GM12878 (cell line): ENCODE results near the gene POLE4. TPM values are rescaled to one million over a fixed set of nuclear protein-coding genes. Genes with fewer than 3 reads are reported as not detected.

Experiments
- ATAC-seq: fragments of 200-7000 bp; cut with Tn5 transposase; 3 replicates; pipeline ENCODE4 v1.9.1; 2020; ENCODE audit warnings: mild to moderate bottlenecking, moderate library complexity
- BruUV-seq: library from RNA; stranded (reverse); fragments of 400-500 nt; replicated peaks from 2 replicates; lab custom pipeline; 2021; lab: Mats Ljungman, UMichigan
- CTCF ChIA-PET: fragments of 300-600 bp; sonication (Branson Sonifier 250); formaldehyde crosslinking; extraction: SDS; loops from one replicate; lab custom pipeline; 2021; ENCODE audit warnings: inconsistent platforms; lab: Yijun Ruan, JAX
- POLR2A ChIA-PET: fragments of 350-600 bp; formaldehyde crosslinking; extraction: SDS; loops from one replicate; lab custom pipeline; 2021; ENCODE audit warnings: inconsistent platforms; lab: Charles Lee
- RAD21 ChIA-PET: fragments of 300-600 bp; sonication (Branson Sonifier 250); formaldehyde crosslinking; loops from one replicate; lab custom pipeline; 2023; ENCODE audit warnings: antibody characterized with exemption; ENCODE audit not compliant: unreplicated experiment; lab: Charles Lee
- SMC1A ChIA-PET: fragments of 300-600 bp; sonication (Branson Sonifier 250); formaldehyde crosslinking; loops from one replicate; lab custom pipeline; 2023; ENCODE audit not compliant: unreplicated experiment, uncharacterized antibody; lab: Charles Lee
- DNase-seq: peaks from one replicate; pipeline ENCODE4 v3.0.0-alpha.2; 2011; ENCODE audit warnings: low read depth, low spot score
- FAIRE-seq: peaks from 3 replicates; lab custom pipeline; 2011; peaks lifted over from hg19 to GRCh38; lab: Jason Lieb, UNC
- H2AFZ ChIP-seq: 2 replicates; pipeline ENCODE4 v1.6.0; 2011; ENCODE audit warnings: low read depth, low read length, control low read depth; ENCODE audit not compliant: control insufficient read depth
- H3K27ac ChIP-seq: 2 replicates; pipeline ENCODE4 v1.5.1; 2011; ENCODE audit warnings: control low read depth; ENCODE audit not compliant: control insufficient read depth, insufficient read depth
- H3K27me3 ChIP-seq, 2 experiments: replicated peaks in 1 of 2; 2 replicates each; pipeline versions ENCODE4 v1.6.0 to v1.6.1; 2011; ENCODE audit warnings: low read length in 1 of 2; ENCODE audit not compliant: control insufficient read depth in 2 of 2, insufficient read depth in 2 of 2
- H3K36me3 ChIP-seq, 2 experiments: 2 replicates each; pipeline ENCODE4 v1.5.1; 2011; ENCODE audit warnings: low read length in 1 of 2; ENCODE audit not compliant: control insufficient read depth in 2 of 2, insufficient read depth in 2 of 2
- H3K4me1 ChIP-seq: 2 replicates; pipeline ENCODE4 v1.6.1; 2011; ENCODE audit warnings: mild to moderate bottlenecking, low read length, moderate library complexity, mixed read lengths; ENCODE audit not compliant: control insufficient read depth, insufficient read depth
- H3K4me2 ChIP-seq: 2 replicates; pipeline ENCODE4 v1.6.0; 2011; ENCODE audit warnings: control low read depth; ENCODE audit not compliant: control insufficient read depth, insufficient read depth
- H3K4me3 ChIP-seq: fragments of 200-600 bp; sonication (generic); 2 replicates; pipeline ENCODE4 v1.5.1; 2016
- H3K79me2 ChIP-seq: 2 replicates; pipeline ENCODE4 v1.6.0; 2011; ENCODE audit warnings: low read length; ENCODE audit not compliant: control insufficient read depth, insufficient read depth
- H3K9ac ChIP-seq: 2 replicates; pipeline ENCODE4 v1.8.0; 2011; ENCODE audit warnings: low read length, control low read depth, mixed read lengths; ENCODE audit not compliant: control insufficient read depth, insufficient read depth
- H3K9me3 ChIP-seq: replicated peaks from 3 replicates; pipeline ENCODE4 v1.5.1; 2011; ENCODE audit warnings: mild to moderate bottlenecking, low read length; ENCODE audit not compliant: control insufficient read depth, insufficient read depth
- H4K20me1 ChIP-seq: 2 replicates; pipeline ENCODE4 v1.6.0; 2011; ENCODE audit not compliant: control insufficient read depth, insufficient read depth
- BMI1 ChIP-seq: fragments of 450-650 bp; IDR thresholded peaks from 2 replicates; pipeline ENCODE4 v1.6.1; 2016; ENCODE audit warnings: mild to moderate bottlenecking, moderate library complexity, borderline replicate concordance
- IKZF2 ChIP-seq, 2 experiments: fragments of 450-650 bp; IDR thresholded peaks; 2 replicates each; pipeline ENCODE4 v1.6.1; 2017; ENCODE audit warnings: mild to moderate bottlenecking in 2 of 2, moderate library complexity in 2 of 2
- MEF2B ChIP-seq: fragments of 450-650 bp; IDR thresholded peaks from 2 replicates; pipeline ENCODE4 v1.6.1; 2018; ENCODE audit warnings: mild to moderate bottlenecking, moderate library complexity; ENCODE audit not compliant: partially characterized antibody, poor library complexity, severe bottlenecking
- RUNX3 ChIP-seq: IDR thresholded peaks from 2 replicates; pipeline ENCODE4 v1.6.1; 2012; ENCODE audit warnings: low read length, inconsistent platforms
- SMC3 ChIP-seq: IDR thresholded peaks from 2 replicates; pipeline ENCODE4 v1.6.1; 2011; ENCODE audit warnings: low read length, improper control_type of control experiment, borderline replicate concordance
- USF1 ChIP-seq: IDR thresholded peaks from 2 replicates; pipeline ENCODE4 v1.6.1; 2011; ENCODE audit warnings: borderline replicate concordance, low read depth, mild to moderate bottlenecking, moderate library complexity, mixed read lengths, low read length; ENCODE audit not compliant: insufficient read depth; ENCODE audit errors: extremely low read length
- YY1 ChIP-seq: IDR thresholded peaks from 2 replicates; pipeline ENCODE4 v1.6.1; 2011; ENCODE audit warnings: low read depth, mild to moderate bottlenecking, low read length
- ZNF622 ChIP-seq: fragments of 450-650 bp; IDR thresholded peaks from 2 replicates; pipeline ENCODE4 v1.6.1; 2017; ENCODE audit warnings: mild to moderate bottlenecking, inconsistent platforms
- ZZZ3 ChIP-seq: IDR thresholded peaks from 2 replicates; pipeline ENCODE4 v1.6.1; 2011; ENCODE audit warnings: low read depth; ENCODE audit not compliant: control insufficient read depth, insufficient read length
- WGBS: methylation state at CpG from one replicate; pipeline ENCODE4 v1.1.6; 2016; ENCODE audit warnings: low lambda C conversion rate; ENCODE audit not compliant: insufficient replicate concordance, insufficient coverage; ENCODE audit errors: missing lambda C conversion rate; 5-methylcytosine and 5-hydroxymethylcytosine counted together
- in situ Hi-C: fragments of 300-500 bp; cut with MboI; formaldehyde crosslinking; loops from 9 replicates; pipeline ENCODE4 v1.14.3; 2018; ENCODE audit warnings: mixed read lengths
- intact Hi-C: fragments of 100-400 bp; cut with micrococcal nuclease; formaldehyde crosslinking; loops from one replicate; pipeline ENCODE4 v1.14.2; 2022; ENCODE audit not compliant: unreplicated experiment
- polyA plus RNA-seq, 11 experiments: library from polyadenylated mRNA; depleted of rRNA in 4 of 11; unstranded in 6 of 11; stranded (reverse) in 5 of 11; fragments of >200 nt; fragmentation: Nextera tagmentation in 4 of 11; fragmentation: Illumina TruSeq in 1 of 11; extraction: Ambion mirVana in 4 of 11; extraction: Trizol in 1 of 11; gene quantifications; 1 replicate in 1 of 11; 2 replicates in 10 of 11; pipeline versions ENCODE4 v1.2.1 to v1.2.3, GENCODE V29; 2011 to 2016; ENCODE audit warnings: inconsistent platforms in 2 of 11, missing spikeins in 2 of 11, low read depth in 1 of 11
- total RNA-seq, 4 experiments: library from RNA; depleted of rRNA in 3 of 4; stranded (reverse); fragments of >200 nt in 3 of 4; fragmentation: Illumina TruSeq in 1 of 4; extraction: Trizol in 1 of 4; gene quantifications; 2 replicates each; pipeline versions ENCODE4 v1.2.1 to v1.2.3, GENCODE V29; 2013 to 2021
- TF ChIP-seq, protein P1 (sequence below): fragments of 450-650 bp; IDR thresholded peaks from 2 replicates; pipeline ENCODE4 v1.6.1; 2017; ENCODE audit warnings: mild to moderate bottlenecking, low read depth, inconsistent platforms; ENCODE audit not compliant: poor library complexity, severe bottlenecking
- TF ChIP-seq, protein P2 (sequence below): IDR thresholded peaks from 2 replicates; pipeline ENCODE4 v1.6.1; 2012; ENCODE audit warnings: low read length, inconsistent platforms

POLE4 gene
- total and polyA plus RNA-seq, 10 of the 15 experiments (the other 5 are each of a cell fraction or from before 2014, with no cell fraction given), result 38.5 to 221 (median 66.8) TPM

DNA sequence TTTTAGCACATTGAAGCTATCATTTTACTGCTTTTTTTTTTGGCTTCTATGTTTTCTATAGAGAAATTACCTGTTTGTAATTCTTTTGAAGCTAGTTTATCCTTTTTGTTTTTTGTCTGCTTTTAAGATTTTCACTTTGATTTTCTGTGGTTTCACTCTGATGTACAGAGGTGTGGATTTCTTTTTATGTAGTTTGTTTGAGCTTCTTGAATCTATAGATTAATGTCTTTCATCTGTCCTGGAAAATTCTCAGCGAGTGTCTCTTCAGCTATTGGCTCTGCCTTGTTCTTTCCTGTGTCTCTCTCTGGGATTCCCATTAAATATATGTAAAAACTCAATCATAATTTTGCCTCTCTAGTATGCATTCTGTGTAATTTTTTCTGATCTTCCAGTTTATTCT lies 8.4 kb downstream of the POLE4 start:
- Histone ChIP-seq H3K27ac (peak overlapping the region; percentile 46), H3K4me3 (0 out of 2 replicates have a peak overlapping the region, but pooled peaks have one; percentile 22)
- DNase-seq, result no peak
- ATAC-seq, result peak; percentile 44; the same call in 2 of the 3 replicates
- intact Hi-C loops, result no loop called here
- TF ChIP-seq RUNX3 (peak; percentile 16; the same call in 1 of the 2 replicates), IKZF2 (IDR thresholded peaks at IDR 0.05) (no peak)
- TF ChIP-seq, all 136 proteins: peak for 1
- no peak for FAIRE-seq
- ChIA-PET POLR2A (interaction anchor here (1.0 to 1.9 kb wide), 2 partner anchors 10 to 13 kb away, joined by 5 to 8 read pairs; no protein-coding TSS in a partner anchor), CTCF (interaction anchor here (0.7 to 1.5 kb wide), 4 partner anchors 9 to 48 kb away, joined by 3 to 7 read pairs (median 5); no protein-coding TSS in a partner anchor), SMC1A (interaction anchor here (0.6 to 3.9 kb wide), 6 partner anchors 10 to 500 kb away, joined by 3 to 13 read pairs (median 4); no protein-coding TSS in a partner anchor), RAD21 (interaction anchor here (1.0 to 1.2 kb wide), 3 partner anchors 22 to 321 kb away, joined by 3 to 6 read pairs (median 3); no protein-coding TSS in a partner anchor)
- Histone ChIP-seq H4K20me1 (no peaks in the 10 kb centered on the region), H3K9me3 (no peaks in the 10 kb centered on the region; the same call in 1 of the 3 replicates), H3K4me2 (peak overlapping the region; percentile 70), H3K9ac (no peak overlapping the region; the same call in 1 of the 2 replicates), H3K79me2 (no peaks in the 10 kb centered on the region; the same call in none of the 2 replicates), H2AFZ (no peak overlapping the region), H3K4me1 (peaks cover 11% of the 10 kb centered on the region), H3K27me3 (no peaks in the 10 kb centered on the region), H3K36me3 (no peaks in the 10 kb centered on the region)
- in situ Hi-C loops, result no loop called here
- no TSS peak for BruUV-seq
- 83% methylated on average over 1 of the region's 1 CpG for WGBS

- H3K27me3 ChIP-seq, result no peaks in the 10 kb centered on the region
- 87% methylated on average over 7 of the region's 7 CpGs for WGBS
- H3K4me1 ChIP-seq, result no peaks in the 10 kb centered on the region
- RAD21 ChIA-PET, result no interaction called here
- POLR2A ChIA-PET, result no interaction called here
- ATAC-seq (no peak), DNase-seq (no peak), FAIRE-seq (no peak)
- H3K36me3 ChIP-seq, result no peaks in the 10 kb centered on the region
- H4K20me1 ChIP-seq, result no peaks in the 10 kb centered on the region
- no TSS peak for BruUV-seq
- SMC1A ChIA-PET, result no interaction called here
- no peak overlapping the region for H3K9ac ChIP-seq
- CTCF ChIA-PET, result no interaction called here
- no peak overlapping the region for H3K4me3 ChIP-seq
- no peak overlapping the region for H3K27ac ChIP-seq
- no peak overlapping the region for H3K4me2 ChIP-seq
- no peaks in the 10 kb centered on the region for H3K79me2 ChIP-seq
- no peak overlapping the region for H2AFZ ChIP-seq
- no peaks in the 10 kb centered on the region for H3K9me3 ChIP-seq
- in situ Hi-C loops, result no loop called here
- intact Hi-C loops, result no loop called here
- TF ChIP-seq SMC3 (no peak), ZZZ3 (no peak), YY1 (no peak), MEF2B (no peak), ZNF622 (no peak), BMI1 (no peak), USF1 (no peak)
- TF ChIP-seq, protein P1, sequence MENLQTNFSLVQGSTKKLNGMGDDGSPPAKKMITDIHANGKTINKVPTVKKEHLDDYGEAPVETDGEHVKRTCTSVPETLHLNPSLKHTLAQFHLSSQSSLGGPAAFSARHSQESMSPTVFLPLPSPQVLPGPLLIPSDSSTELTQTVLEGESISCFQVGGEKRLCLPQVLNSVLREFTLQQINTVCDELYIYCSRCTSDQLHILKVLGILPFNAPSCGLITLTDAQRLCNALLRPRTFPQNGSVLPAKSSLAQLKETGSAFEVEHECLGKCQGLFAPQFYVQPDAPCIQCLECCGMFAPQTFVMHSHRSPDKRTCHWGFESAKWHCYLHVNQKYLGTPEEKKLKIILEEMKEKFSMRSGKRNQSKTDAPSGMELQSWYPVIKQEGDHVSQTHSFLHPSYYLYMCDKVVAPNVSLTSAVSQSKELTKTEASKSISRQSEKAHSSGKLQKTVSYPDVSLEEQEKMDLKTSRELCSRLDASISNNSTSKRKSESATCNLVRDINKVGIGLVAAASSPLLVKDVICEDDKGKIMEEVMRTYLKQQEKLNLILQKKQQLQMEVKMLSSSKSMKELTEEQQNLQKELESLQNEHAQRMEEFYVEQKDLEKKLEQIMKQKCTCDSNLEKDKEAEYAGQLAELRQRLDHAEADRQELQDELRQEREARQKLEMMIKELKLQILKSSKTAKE, result no peak
- TF ChIP-seq, protein P2, sequence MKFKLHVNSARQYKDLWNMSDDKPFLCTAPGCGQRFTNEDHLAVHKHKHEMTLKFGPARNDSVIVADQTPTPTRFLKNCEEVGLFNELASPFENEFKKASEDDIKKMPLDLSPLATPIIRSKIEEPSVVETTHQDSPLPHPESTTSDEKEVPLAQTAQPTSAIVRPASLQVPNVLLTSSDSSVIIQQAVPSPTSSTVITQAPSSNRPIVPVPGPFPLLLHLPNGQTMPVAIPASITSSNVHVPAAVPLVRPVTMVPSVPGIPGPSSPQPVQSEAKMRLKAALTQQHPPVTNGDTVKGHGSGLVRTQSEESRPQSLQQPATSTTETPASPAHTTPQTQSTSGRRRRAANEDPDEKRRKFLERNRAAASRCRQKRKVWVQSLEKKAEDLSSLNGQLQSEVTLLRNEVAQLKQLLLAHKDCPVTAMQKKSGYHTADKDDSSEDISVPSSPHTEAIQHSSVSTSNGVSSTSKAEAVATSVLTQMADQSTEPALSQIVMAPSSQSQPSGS, result no peak
Observed at GRCh38 chr2:74975016-74975415, 16.6 kb downstream of the POLE4 start.
